HEK293 (cell line): ENCODE data around the gene FOXF1.

Source experiments
- CTCF ChIA-PET: fragments of 350-600 bp; formaldehyde crosslinking; extraction: SDS; loops from one replicate; lab custom pipeline; 2021; ENCODE audit warnings: antibody characterized with exemption; lab: Yijun Ruan, JAX
- POLR2A ChIA-PET: fragments of 300-600 bp; formaldehyde crosslinking; extraction: SDS; loops from one replicate; lab custom pipeline; 2020; ENCODE audit warnings: antibody characterized with exemption, inconsistent platforms; lab: Yijun Ruan, JAX
- H3K27ac ChIP-seq: fragments of 200-500 bp; sonication (Bioruptor generic); 2 replicates; pipeline ENCODE4 v1.5.1; 2014; ENCODE audit warnings: low read depth, low read length, control low read depth, inconsistent platforms; ENCODE audit errors: extremely low read depth
- H3K36me3 ChIP-seq, 2 experiments: fragments of 200-500 bp in 1 of 2; sonication (Bioruptor generic) in 1 of 2; 1 replicate in 1 of 2; 2 replicates in 1 of 2; pipeline ENCODE4 v1.5.1; 2014 to 2017; ENCODE audit warnings: inconsistent platforms in 2 of 2, low read length in 2 of 2; ENCODE audit not compliant: control insufficient read depth in 2 of 2, insufficient read depth in 1 of 2
- H3K4me1 ChIP-seq: fragments of 200-500 bp; sonication (Bioruptor generic); 2 replicates; pipeline ENCODE4 v1.5.1; 2014; ENCODE audit warnings: mild to moderate bottlenecking, low read length, inconsistent platforms; ENCODE audit not compliant: control insufficient read depth, insufficient read depth
- H3K4me3 ChIP-seq: 2 replicates; pipeline ENCODE4 v1.5.1; 2011; ENCODE audit warnings: low read depth, mild to moderate bottlenecking, control low read depth, low read length, moderate library complexity
- H3K9me3 ChIP-seq: fragments of 200-500 bp; sonication (Bioruptor generic); 2 replicates; pipeline ENCODE4 v1.5.1; 2014; ENCODE audit warnings: low read depth, low read length, inconsistent platforms; ENCODE audit not compliant: control insufficient read depth, insufficient read depth
- GLIS1 ChIP-seq: fragments of 450-650 bp; formaldehyde crosslinking; IDR thresholded peaks from 2 replicates; pipeline ENCODE4 v1.5.1; 2016; ENCODE audit warnings: missing biosample characterization, missing genetic modification characterization
- KLF10 ChIP-seq: fragments of 450-650 bp; IDR thresholded peaks from 2 replicates; pipeline ENCODE4 v1.5.1; 2018; ENCODE audit warnings: missing biosample characterization, mild to moderate bottlenecking, missing genetic modification characterization
- MYNN ChIP-seq: fragments of 450-650 bp; formaldehyde crosslinking; IDR thresholded peaks from 2 replicates; pipeline ENCODE4 v1.5.1; 2016; ENCODE audit warnings: missing biosample characterization, missing genetic modification characterization, borderline replicate concordance
- ZBTB1 ChIP-seq: fragments of 450-650 bp; formaldehyde crosslinking; IDR thresholded peaks from 2 replicates; pipeline ENCODE4 v1.5.1; 2016; ENCODE audit warnings: missing biosample characterization, missing genetic modification characterization
- ZIC2 ChIP-seq: fragments of 450-650 bp; formaldehyde crosslinking; IDR thresholded peaks from 2 replicates; pipeline ENCODE4 v1.5.1; 2016; ENCODE audit warnings: missing biosample characterization, missing genetic modification characterization
- ZNF132 ChIP-seq: fragments of 450-650 bp; formaldehyde crosslinking; IDR thresholded peaks from 2 replicates; pipeline ENCODE4 v1.5.1; 2017; ENCODE audit warnings: missing biosample characterization, missing genetic modification characterization, borderline replicate concordance
- ZNF266 ChIP-seq: fragments of 450-650 bp; formaldehyde crosslinking; IDR thresholded peaks from 2 replicates; pipeline ENCODE4 v1.5.1; 2016; ENCODE audit warnings: missing biosample characterization, missing genetic modification characterization, low read depth
- ZNF394 ChIP-seq: fragments of 450-650 bp; formaldehyde crosslinking; IDR thresholded peaks from 2 replicates; pipeline ENCODE4 v1.5.1; 2016; ENCODE audit warnings: missing biosample characterization, missing genetic modification characterization, mild to moderate bottlenecking, moderate library complexity, borderline replicate concordance
- ZNF571 ChIP-seq: fragments of 450-650 bp; formaldehyde crosslinking; IDR thresholded peaks from 2 replicates; pipeline ENCODE4 v1.5.0; 2017; ENCODE audit warnings: missing biosample characterization, missing genetic modification characterization
- ZNF600 ChIP-seq: fragments of 450-650 bp; formaldehyde crosslinking; IDR thresholded peaks from 2 replicates; pipeline ENCODE4 v1.5.1; 2016; ENCODE audit warnings: missing biosample characterization, missing genetic modification characterization
- ZNF707 ChIP-seq: fragments of 450-650 bp; formaldehyde crosslinking; IDR thresholded peaks from 2 replicates; pipeline ENCODE4 v1.5.1; 2016; ENCODE audit warnings: missing biosample characterization, missing genetic modification characterization
- TF ChIP-seq, protein P1 (sequence below): fragments of 450-650 bp; IDR thresholded peaks from 2 replicates; pipeline ENCODE4 v1.5.1; 2018; ENCODE audit warnings: missing biosample characterization, mild to moderate bottlenecking, missing genetic modification characterization
- TF ChIP-seq, protein P2 (sequence below): fragments of 450-650 bp; formaldehyde crosslinking; IDR thresholded peaks from 2 replicates; pipeline ENCODE4 v1.5.1; 2016; ENCODE audit warnings: missing biosample characterization, missing genetic modification characterization

FOXF1 gene

DNA sequence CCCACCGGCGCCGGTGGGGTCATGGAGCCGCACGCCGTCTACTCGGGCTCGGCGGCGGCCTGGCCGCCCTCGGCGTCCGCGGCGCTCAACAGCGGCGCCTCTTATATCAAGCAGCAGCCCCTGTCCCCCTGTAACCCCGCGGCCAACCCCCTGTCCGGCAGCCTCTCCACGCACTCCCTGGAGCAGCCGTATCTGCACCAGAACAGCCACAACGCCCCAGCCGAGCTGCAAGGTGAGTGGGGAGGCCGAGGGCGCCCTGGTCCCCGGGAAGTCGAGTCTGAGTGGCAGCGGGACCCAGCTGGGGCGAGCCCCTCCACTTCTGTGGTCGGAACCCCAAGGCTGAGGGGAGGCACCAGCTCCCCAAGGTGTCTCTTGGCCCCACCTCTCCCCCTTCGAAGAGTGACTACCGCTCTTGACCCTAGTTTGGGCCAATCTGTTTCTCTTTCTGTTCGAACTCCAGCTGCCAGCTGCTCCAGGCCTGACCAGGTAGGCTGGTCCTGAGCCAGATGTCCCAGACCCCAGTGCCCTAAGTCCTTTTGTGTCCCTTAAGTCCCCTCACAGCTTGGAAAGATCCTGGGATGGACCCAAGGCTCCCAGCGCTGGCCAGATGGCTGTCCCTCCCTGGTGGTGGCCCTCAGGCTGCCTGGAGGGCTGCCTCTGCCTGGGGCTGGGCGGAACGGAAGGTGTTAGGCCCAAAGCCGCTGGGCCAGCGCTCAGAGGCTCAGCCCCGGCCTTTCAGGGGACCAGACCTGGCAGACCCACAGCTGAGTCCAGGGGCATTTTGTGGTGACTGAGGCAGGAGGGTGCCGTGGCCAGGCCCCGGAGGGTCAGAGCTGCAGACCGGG is 1.2 kb downstream of the FOXF1 start:
- POLR2A ChIA-PET: no interaction called here
- Histone ChIP-seq H3K4me1 (no peaks in the 10 kb centered on the region; the same call in 1 of the 2 replicates), H3K36me3 (peaks cover 0 to 21% of the 10 kb centered on the region in 2 experiments; a peak in 1 of 3 replicates), H3K27ac (no peak overlapping the region; the same call in 1 of the 2 replicates), H3K4me3 (no peak overlapping the region), H3K9me3 (no peaks in the 10 kb centered on the region)
- TF ChIP-seq MYNN (no peak), ZNF571 (tag by site-specific recombination) (no peak), ZNF707 (no peak)
- TF ChIP-seq, all 188 proteins: peak for 0
- CTCF ChIA-PET: interaction anchor here (0.6 to 1.3 kb wide), 3 partner anchors 9 to 259 kb away, joined by 3 to 5 read pairs (median 5); no protein-coding TSS in a partner anchor

DNA sequence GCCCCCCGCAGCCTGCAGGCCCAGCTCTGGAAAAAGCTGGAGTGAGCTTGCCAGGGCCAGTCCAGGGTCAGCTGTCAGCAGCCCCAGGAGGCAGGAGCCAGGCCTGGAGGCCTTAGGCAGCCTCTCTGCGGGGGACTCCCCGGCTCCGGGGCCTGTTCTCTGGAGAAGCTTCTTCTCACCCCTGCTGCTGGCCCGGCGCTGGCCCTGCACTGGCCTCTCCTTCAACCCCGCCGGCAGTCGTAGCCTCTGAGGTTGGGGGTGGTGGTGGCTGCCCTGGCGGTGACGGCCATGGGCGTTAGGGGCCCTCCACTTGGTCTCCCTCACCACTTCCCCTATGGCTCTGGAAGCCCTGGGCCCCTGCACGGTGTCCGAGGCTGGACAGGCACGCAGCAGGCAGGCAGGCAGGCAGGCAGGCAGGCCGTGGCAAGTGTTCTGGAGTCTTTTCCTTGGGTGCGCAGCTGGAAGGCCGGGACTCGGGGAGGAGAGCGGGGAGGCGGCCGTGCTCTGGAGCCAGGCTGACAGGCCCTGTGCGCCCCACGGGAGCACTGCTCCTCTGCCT is 2.1 kb downstream of the FOXF1 start:
- no peak overlapping the region for H3K27ac ChIP-seq
- no peaks in the 10 kb centered on the region; the same call in 1 of the 2 replicates for H3K4me1 ChIP-seq
- TF ChIP-seq ZIC2 (tag by site-specific recombination) (peak; percentile 13; the same call in 1 of the 2 replicates), ZNF600 (tag by site-specific recombination) (0 out of 2 replicates have a peak, but pooled peaks have one; percentile 15), GLIS1 (tag by site-specific recombination) (peak; percentile 72)
- TF ChIP-seq, protein P1, sequence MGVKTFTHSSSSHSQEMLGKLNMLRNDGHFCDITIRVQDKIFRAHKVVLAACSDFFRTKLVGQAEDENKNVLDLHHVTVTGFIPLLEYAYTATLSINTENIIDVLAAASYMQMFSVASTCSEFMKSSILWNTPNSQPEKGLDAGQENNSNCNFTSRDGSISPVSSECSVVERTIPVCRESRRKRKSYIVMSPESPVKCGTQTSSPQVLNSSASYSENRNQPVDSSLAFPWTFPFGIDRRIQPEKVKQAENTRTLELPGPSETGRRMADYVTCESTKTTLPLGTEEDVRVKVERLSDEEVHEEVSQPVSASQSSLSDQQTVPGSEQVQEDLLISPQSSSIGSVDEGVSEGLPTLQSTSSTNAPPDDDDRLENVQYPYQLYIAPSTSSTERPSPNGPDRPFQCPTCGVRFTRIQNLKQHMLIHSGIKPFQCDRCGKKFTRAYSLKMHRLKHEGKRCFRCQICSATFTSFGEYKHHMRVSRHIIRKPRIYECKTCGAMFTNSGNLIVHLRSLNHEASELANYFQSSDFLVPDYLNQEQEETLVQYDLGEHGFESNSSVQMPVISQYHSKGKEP (tag by site-specific recombination): no peak
- H3K36me3 ChIP-seq: peaks cover 0 to 21% of the 10 kb centered on the region in 2 experiments; a peak in 1 of 3 replicates
- ChIA-PET POLR2A (interaction anchor here (0.5 kb wide), 1 partner anchor 200 kb away, joined by 4 read pairs; no protein-coding TSS in a partner anchor), CTCF (interaction anchor here (0.6 to 1.3 kb wide), 3 partner anchors 8 to 1984 kb away, joined by 3 to 5 read pairs (median 5); no protein-coding TSS in a partner anchor)
- no peak overlapping the region for H3K4me3 ChIP-seq
- H3K9me3 ChIP-seq: no peaks in the 10 kb centered on the region

DNA sequence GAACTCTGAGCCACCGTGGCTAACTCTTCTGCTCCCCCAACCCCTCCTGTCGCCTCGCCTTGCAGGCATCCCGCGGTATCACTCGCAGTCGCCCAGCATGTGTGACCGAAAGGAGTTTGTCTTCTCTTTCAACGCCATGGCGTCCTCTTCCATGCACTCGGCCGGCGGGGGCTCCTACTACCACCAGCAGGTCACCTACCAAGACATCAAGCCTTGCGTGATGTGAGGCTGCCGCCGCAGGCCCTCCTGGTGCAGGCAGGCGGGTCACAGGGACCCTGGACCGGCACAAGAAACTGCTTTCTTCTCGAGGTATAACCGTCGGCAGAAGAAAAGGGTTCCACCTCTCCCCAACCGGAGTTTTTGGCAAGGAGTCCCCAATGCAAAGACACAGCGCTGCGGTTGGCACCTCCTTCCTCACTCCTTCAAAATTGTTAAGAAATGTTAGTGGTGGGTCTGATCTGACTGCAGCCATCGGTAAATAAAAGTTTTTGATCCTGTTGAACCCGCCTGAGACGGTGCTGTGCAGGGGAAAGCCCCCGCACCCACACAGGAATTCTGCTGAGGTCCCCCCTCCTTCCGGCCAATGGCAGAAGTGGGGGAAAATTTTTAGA is 2.6 kb downstream of the FOXF1 start:
- no peak overlapping the region for H3K27ac ChIP-seq
- H3K36me3 ChIP-seq: peaks cover 0 to 21% of the 10 kb centered on the region in 2 experiments; a peak in 1 of 3 replicates
- no peaks in the 10 kb centered on the region for H3K9me3 ChIP-seq
- ChIA-PET CTCF (interaction anchor here (0.9 kb wide), 1 partner anchor 9 kb away, joined by 3 read pairs; no protein-coding TSS in a partner anchor), POLR2A (no interaction called here)
- H3K4me3 ChIP-seq: no peak overlapping the region
- TF ChIP-seq KLF10 (no peak), ZNF132 (tag by site-specific recombination) (no peak), ZBTB1 (tag by site-specific recombination) (no peak), ZNF394 (tag by site-specific recombination) (no peak), ZNF266 (tag by site-specific recombination) (no peak), ZNF707 (no peak)
- TF ChIP-seq, protein P2, sequence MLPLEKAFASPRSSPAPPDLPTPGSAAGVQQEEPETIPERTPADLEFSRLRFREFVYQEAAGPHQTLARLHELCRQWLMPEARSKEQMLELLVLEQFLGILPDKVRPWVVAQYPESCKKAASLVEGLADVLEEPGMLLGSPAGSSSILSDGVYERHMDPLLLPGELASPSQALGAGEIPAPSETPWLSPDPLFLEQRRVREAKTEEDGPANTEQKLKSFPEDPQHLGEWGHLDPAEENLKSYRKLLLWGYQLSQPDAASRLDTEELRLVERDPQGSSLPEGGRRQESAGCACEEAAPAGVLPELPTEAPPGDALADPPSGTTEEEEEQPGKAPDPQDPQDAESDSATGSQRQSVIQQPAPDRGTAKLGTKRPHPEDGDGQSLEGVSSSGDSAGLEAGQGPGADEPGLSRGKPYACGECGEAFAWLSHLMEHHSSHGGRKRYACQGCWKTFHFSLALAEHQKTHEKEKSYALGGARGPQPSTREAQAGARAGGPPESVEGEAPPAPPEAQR (tag by site-specific recombination): no peak
- H3K4me1 ChIP-seq: no peaks in the 10 kb centered on the region; the same call in 1 of the 2 replicates
